GM18511 (cell line): Measurements from ENCODE around the gene NCKIPSD.

Experiments used
- ATAC-seq: cut with Tn5 transposase; IDR thresholded peaks from one replicate; pipeline ENCODE4 v1.9.1; 2021; ENCODE audit warnings: mild to moderate bottlenecking, moderate library complexity; ENCODE audit not compliant: unreplicated experiment

The NCKIPSD gene

GRCh38 chr3:48679411-48680391, 6.0 kb downstream of the NCKIPSD start:
- no peak for ATAC-seq

GRCh38 chr3:48678566-48679380, 6.9 kb downstream of the NCKIPSD start:
- ATAC-seq = no peak

GRCh38 chr3:48678056-48678455, 7.7 kb downstream of the NCKIPSD start:
- ATAC-seq = no peak

GRCh38 chr3:48674505-48674904, 11.2 kb downstream of the NCKIPSD start:
- no peak for ATAC-seq

- ATAC-seq = no peak
Observed at GRCh38 chr3:48672522-48672921, 13.2 kb downstream of the NCKIPSD start.

GRCh38 chr3:48664929-48665328, 20.8 kb downstream of the NCKIPSD start:
- ATAC-seq = no peak

GRCh38 chr3:48664313-48664644, 21.4 kb downstream of the NCKIPSD start:
- no peak for ATAC-seq

- ATAC-seq = peak; percentile 92
Observed at GRCh38 chr3:48663489-48664312, 22.0 kb downstream of the NCKIPSD start.

- ATAC-seq = no peak
Observed at GRCh38 chr3:48662753-48663488, 22.8 kb downstream of the NCKIPSD start, which contains the start of gene CELSR3. Gene CELSR3 (minus strand): TSS chr3:48662886. CDS start chr3:48662634, 252 bp downstream.

GRCh38 chr3:48662145-48662752, 23.5 kb downstream of the NCKIPSD start:
- no peak for ATAC-seq

GRCh38 chr3:48661501-48662144, 24.1 kb downstream of the NCKIPSD start:
- ATAC-seq = no peak

- ATAC-seq = no peak
Observed at GRCh38 chr3:48660800-48661400, 24.8 kb downstream of the NCKIPSD start.

GRCh38 chr3:48656841-48657281, 28.9 kb downstream of the NCKIPSD start:
- no peak for ATAC-seq

- ATAC-seq = peak; percentile 77
Observed at GRCh38 chr3:48656061-48656840, 29.5 kb downstream of the NCKIPSD start.

GRCh38 chr3:48655606-48656005, 30.1 kb downstream of the NCKIPSD start:
- no peak for ATAC-seq

GRCh38 chr3:48655063-48655462, 30.7 kb downstream of the NCKIPSD start:
- no peak for ATAC-seq

GRCh38 chr3:48652923-48653715, 32.6 kb downstream of the NCKIPSD start:
- no peak for ATAC-seq
